SH-SY5Y (cell line): ENCODE data around the gene NAA60.

Source experiments
- GATA2 ChIP-seq: IDR thresholded peaks from 2 replicates; pipeline ENCODE4 v1.6.1; 2011; ENCODE audit warnings: mild to moderate bottlenecking, low read depth, low read length
- GATA3 ChIP-seq: IDR thresholded peaks from 2 replicates; pipeline ENCODE4 v1.6.1; 2011; ENCODE audit warnings: low read depth, mild to moderate bottlenecking, low read length, moderate library complexity

The NAA60 gene

DNA sequence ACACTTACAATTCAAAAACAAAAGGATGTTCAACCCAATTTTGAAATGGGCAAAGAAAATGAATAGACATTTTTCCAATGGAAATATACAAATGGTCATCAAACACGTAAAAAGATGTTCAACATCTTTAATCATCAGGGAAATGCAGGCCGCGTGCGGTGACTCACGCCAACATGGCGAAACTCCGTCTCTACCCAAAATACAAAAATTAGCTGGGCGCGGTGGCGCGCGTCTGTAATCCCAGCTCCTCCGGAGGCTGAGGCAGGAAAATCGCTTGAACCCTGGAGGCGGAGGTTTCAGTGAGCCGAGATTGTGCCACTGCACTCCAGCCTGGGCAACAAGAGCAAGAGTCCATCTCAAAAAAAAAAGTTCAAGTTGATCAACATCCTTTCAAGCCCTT is 55.5 kb downstream of the NAA60 start:
- no peak for TF ChIP-seq GATA2
- no peak for TF ChIP-seq GATA3

DNA sequence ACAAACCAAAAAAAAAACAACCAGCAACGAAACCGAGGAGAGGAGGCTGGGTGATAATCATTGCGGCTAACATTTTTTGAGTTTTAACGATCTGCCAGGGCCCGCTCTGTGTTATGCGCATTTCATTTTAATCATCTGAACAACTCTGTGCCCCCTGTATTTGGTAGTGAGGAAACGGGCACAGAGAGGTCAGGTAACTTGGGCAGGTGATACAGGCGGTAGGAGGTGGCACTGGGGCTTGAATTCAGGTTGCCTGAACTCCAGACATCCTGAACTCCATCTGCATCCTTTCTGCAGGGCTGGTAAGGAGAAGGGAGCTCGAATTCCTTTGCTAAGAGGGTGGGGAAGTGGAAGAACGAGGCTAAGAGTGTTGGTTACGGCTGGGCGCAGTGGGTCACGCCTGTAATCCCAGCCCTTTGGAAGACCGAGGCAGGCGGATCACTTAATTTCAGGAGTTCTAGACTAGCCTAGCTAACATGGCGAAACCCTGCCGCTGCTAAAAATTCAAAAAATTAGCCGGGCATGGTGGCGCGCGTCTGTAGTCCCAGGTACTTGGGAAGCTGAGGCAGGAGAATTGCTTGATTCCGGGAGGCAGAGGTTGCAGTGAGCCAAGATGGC is 58.4 kb downstream of the NAA60 start:
- TF ChIP-seq GATA2: no peak
- TF ChIP-seq GATA3: no peak

DNA sequence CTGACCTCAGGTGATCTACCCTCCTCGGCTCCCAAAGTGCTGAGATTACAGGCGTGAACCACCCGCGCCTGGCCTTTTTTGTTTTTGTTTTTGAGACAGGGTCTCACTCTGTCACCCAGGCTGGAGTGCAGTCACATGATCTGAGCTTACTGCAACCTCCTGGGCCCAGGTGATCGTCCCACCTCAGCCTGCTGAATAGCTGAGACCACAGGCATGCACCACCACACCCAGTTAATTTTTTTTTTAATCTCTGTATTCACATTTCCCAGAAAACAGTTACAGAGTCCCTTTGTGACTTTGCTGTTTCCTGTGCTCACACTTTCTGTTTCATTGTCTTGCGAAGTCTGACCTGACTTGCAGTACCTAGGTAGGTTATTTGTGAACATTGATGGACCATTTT is 60.0 kb downstream of the NAA60 start:
- no peak for TF ChIP-seq GATA2
- TF ChIP-seq GATA3: no peak

DNA sequence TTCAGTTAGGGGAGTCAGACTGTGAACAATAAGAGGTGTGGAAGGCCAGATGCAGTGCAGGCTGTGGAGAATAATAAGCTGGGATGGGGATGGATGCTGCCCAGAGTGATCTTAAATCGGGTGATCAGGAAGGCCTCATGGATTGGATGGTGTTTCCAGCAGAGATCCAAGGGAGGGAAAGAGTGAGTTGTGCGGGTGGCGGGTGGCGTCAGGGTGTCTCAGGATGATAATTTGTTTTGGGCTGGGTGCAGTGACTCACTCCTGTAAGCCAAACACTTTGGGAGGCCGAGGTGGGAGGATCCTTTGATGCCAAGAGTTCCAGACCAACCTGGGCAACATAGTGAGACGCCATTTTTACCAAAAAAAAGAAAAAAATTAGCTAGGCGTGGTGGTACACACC is 65.3 kb downstream of the NAA60 start:
- TF ChIP-seq GATA2 (no peak), GATA3 (no peak)

DNA sequence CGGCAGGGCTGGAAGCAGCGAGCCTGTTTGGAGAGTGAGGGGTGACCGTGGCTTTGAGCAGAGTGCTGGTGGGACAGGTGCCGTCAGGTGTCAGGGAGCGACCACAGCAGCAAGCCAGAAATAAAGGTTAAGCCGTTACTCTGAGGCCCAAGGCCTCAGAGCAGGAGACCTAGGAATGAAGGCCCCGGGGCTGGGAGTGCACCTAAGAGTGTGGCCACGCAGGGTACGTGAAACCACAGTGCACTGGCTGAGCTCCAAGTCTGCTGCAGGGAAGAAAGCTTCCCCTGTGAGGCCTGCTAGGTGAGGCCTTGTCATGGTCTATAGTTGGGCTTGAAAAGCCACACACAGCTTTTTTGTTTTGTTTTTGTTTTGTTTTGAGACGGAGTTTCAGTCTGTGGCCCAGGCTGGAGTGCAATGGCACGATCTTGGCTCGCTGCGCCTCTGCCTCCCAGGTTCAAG is 66.0 kb downstream of the NAA60 start:
- TF ChIP-seq GATA2 (no peak), GATA3 (no peak)

DNA sequence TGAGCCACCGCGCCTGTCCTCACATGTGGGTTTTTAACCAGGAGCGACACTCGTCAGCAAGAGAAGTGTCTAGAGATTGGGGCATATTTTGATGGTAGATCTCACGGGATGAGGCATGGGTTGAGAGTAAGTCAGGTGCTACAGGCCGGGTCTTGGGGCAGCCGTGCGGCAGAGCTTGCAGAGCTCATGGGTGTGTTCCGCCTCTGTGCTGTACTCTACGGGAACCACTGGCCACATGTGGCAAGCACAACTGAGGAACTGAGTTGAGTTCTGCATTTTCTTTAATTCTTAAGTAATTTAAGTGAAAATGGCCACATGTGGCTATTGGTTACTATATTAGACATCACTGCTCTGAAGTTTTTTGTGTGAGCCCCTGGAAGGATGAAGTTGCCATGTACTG is 66.9 kb downstream of the NAA60 start:
- TF ChIP-seq GATA3 (no peak), GATA2 (no peak)

DNA sequence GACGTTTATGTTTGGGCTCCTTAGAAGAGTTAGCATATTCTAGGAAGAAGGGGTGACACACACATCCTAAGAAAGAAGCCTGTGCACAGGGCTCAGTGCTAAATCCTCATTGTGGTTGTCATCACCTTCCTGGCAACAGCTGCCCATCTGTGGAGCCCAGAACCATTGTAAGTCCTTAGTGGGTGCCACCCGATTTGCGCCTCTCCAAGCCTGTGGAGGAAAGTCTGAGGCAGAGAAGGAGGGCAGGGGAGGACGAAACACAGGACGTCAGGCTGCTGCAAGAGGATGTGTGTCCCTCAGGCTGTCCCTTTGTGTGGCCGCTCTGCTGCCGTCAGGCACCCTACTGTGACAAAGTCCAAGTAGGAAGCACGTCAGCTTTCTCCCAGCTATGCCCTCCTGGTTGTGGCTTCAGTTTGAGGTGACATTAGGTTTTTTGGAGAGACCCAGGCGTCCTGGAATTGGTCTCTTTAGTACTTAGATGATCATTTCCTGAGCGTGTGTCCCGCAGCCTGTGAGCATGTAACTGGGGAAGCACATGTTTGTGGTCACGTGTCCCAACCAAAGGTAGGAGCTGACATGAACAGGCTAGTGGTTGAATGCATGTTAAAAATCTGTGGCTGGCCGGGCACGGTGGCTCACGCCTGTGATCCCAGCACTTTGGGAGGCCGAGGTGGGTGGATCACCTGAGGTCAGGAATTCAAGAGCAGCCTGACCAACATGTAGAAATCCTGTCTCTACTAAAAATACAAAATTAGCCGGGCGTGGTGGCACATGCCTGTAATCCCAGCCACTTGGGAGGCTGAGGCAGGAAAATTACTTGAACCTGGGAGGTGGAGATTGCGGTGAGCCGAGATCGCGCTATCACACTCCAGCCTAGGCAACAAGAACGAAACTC is 68.1 kb downstream of the NAA60 start:
- TF ChIP-seq GATA3 (no peak), GATA2 (no peak)

DNA sequence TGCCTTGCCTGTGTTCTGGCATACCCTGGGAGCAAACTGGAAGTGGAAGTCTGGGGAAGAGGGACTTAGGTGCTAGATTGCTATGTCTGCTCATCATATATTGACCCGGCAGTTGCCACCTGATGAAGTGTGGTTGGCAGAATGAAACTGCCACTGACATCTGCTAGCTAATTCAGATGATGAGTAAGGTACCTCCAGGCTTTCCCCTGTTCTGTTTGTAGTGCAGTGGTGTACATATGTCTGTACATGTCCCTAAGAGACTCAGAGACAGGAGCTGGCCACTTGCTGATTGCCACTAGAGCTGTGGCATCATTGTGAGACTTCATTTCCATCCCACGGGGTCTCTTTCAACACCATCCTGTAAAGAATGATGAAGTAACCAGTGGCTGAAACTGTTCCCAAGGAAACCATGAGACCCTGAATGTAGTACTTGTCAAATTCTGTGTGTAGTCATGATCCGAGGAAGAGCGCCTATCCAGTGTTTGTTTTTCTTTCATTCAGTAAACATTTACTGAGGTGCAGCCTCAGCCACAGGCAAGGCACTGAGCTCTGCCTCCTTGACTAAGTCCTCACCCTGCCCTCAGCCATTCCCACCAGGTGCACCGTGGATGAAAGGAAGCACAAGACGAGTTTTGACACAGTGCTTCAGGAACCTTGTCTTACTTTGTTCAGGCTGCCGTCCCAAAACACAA is 70.6 kb downstream of the NAA60 start:
- TF ChIP-seq GATA2: no peak
- no peak for TF ChIP-seq GATA3

DNA sequence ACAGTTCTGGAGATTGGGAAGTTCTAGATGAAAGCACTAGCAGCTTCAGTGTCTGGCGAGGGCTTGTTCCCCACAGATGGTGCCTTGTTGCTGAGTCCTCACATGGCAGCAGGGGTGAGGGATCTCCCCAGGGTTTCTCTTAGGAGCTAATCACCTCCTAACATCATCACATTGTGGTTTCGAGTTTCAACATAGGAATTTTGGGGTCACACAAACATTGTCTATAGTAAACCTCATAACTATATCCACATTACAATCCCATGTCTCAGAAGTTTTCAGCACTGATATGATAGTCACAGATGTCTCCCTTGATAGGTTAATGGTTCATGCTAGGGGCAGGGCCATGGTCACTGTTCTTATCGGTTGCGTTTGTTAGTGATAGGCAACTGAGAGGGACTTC is 71.1 kb downstream of the NAA60 start:
- TF ChIP-seq GATA2: no peak
- no peak for TF ChIP-seq GATA3

DNA sequence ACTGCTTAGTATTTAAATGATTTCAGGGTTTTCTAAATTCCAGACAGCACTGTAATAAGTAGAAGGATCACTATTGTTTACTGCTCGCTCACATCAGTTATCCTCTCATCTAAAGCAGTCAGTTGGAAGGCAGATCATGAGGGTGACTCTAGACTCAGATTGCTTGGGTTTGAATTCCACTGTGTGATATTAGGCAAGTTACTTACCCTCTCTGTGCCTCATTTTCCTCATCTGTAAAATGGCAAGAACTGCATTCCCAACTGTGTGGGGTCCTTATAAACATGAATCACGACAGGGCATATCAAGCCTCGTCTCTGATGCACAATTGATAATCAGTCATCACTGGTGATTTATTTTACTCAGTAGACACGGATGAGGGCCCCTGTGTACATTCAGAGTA is 72.4 kb downstream of the NAA60 start:
- TF ChIP-seq GATA3: no peak

DNA sequence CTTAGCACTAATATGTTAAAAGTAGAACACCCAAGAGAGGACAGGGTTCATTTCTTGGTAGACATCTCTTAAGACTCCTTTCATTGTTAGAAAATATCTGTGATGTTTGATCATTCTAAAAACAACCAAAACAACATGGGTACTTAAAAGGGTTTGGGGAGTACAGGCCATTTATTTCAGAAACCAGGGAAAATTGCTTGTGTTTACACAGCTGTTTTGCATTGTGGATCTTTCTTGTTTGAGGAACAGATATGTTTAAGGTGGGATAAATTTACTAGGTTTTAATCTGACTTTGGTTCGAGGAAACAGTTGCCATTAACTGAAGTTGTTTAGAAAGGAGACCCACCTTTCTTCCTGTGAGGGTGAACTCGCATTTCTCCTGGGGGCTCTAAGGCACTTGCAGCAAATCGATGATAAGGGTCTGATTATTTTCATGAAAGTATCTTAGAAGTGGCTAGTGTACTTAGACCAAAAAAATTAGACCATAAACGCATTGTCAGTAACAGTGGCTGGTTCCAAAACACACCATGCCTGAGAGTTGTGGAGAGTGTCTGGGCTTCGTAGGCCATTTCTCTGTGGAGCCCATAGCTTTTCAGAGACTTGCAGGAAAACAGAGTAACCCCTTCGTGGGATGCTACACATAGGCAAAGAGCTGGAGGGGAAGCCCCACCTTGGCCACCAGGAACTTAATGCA is 75.0 kb downstream of the NAA60 start:
- TF ChIP-seq GATA2 (no peak), GATA3 (no peak)

DNA sequence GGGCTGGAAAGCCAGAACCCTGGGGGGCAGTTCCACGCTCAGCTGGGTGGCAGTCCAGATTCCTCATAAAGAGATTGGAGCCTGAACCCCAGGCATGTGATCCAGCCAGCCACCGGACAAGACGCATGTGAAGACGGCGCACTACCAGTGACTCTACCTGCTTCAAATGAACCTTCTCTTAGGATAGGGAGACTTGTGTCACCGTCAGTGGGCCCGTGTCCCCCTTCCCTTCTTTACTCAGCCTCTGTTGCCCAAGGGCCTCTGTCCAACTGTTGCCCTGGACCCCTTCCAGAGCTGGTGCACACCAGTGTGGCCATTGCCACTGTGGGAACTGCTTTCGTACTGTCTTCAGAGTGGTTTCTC is 75.5 kb downstream of the NAA60 start:
- TF ChIP-seq GATA2 (no peak), GATA3 (no peak)

DNA sequence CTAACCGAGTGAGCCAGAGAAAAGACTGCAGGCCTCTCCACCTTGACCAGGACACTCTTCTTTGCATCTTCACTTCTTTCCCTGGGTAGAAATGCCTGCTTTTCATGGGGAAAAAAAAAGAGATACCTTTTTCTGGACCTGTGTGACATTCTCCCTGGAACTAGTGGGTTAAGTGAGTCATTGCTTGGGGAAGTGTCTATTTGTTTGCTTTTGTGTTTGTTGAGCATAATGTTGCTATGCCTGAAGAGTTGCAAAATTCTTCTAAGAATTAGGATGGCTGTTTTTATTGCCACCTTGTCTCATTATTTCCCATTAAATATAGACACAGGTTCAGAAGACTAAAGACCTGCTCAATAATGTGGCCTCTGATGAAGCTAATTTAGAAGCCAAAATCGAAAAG is 76.1 kb downstream of the NAA60 start:
- TF ChIP-seq GATA2 (no peak), GATA3 (no peak)

DNA sequence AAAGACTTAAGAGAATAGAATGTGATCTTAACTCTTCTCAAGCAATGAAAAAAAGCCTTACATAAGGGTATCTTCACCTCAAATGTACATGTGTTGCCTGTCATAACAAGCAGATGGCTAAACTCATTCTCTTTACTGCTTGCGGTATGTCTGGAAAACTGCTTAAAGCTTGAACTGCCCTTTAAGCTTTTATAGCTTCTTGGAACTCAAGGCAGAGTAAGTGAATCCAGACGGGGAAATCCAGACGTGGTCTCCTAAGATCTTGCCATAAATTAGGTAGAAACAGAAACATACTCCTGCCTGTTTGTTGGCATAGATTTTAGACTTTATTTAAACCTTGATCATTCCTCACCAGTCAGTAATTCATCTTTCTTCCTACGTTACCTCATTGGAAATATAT is 76.9 kb downstream of the NAA60 start:
- TF ChIP-seq GATA3 (no peak), GATA2 (no peak)
